ENCODE results near the gene MEIOC.
A peak's percentile ranks its signal among the peaks of the same experiment; 100 is the strongest.
"Not testable (repeated sequence)": the region's sequence is repeated elsewhere in the genome, so short reads cannot be mapped to it uniquely, and the experiment has no call there.

The MEIOC gene

GRCh38 chr17:44648963-44649362 lies 7.3 kb upstream of the MEIOC start:
- no peak for DNase-seq

GRCh38 chr17:44651228-44651627 lies 5.0 kb upstream of the MEIOC start:
- DNase-seq = no peak

DNA sequence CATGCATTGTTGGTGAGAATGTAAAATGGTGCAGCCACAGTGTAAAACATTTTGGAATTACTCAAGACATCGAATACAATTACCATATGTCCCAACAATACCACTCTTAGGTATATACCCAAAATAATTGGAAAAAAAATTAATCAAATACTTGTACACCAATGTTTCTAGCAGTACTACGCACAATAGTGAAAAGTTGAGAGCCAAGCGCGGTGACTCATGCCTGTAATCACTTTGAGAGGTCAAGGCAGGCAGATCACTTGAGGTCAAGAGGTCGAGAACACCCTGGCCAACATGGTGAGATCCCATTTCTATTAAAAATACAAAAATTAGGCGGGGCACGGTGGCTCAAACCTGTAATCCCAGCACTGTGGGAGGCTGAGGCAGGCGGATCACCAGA lies 3.5 kb upstream of the MEIOC start:
- DNase-seq = no peak

GRCh38 chr17:44653384-44653783 lies 2.9 kb upstream of the MEIOC start:
- DNase-seq = no peak

- no peak for DNase-seq
These were observed 2.3 kb upstream of the MEIOC start for GRCh38 chr17:44653954-44654353.

GRCh38 chr17:44661835-44662234 lies 5.6 kb downstream of the MEIOC start:
- DNase-seq = no peak

DNA sequence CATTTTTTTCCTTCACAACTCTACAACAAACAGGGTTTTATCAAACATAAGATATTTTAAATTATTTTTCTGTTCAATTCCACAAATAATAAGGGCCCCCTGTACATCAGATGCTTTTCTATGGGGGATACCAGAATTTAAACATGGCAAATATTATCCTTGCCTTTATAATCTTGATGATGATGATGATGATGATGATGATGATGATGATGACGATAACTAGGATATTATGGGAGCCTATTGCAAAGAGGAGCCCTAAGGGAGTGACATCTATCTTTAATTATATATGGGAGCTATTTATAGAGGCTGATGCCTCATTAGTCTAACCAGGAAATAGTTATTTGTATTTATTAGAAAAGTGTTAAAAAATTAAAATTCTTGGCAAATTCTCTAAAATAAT lies 6.8 kb downstream of the MEIOC start:
- DNase-seq = no peak

GRCh38 chr17:44664867-44665266 lies 8.6 kb downstream of the MEIOC start:
- DNase-seq = no peak

GRCh38 chr17:44666006-44666405 lies 9.7 kb downstream of the MEIOC start:
- no peak for DNase-seq

GRCh38 chr17:44672479-44673093 lies 16.3 kb downstream of the MEIOC start:
- no peak for DNase-seq

- DNase-seq = no peak
These were observed 17.6 kb downstream of the MEIOC start for GRCh38 chr17:44673893-44674292.

DNA sequence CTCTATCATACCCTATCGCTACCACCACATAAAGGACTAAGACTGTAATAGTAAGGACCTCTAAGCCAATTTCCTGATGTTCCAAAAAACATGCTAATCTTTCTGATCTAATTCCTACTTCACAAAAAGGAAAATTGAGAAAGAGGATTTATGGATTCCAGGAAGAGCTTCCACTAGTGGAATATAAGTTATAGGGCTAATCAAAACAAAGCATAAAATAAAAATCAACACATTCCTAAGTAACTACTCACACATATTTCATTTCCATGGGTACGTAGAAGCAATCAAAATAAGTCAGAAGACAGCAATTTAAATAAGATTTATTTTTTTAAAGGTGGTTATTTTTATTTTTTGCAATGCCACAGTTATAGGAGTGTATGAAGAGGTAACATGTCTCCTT lies 20.9 kb downstream of the MEIOC start:
- DNase-seq = no peak

DNA sequence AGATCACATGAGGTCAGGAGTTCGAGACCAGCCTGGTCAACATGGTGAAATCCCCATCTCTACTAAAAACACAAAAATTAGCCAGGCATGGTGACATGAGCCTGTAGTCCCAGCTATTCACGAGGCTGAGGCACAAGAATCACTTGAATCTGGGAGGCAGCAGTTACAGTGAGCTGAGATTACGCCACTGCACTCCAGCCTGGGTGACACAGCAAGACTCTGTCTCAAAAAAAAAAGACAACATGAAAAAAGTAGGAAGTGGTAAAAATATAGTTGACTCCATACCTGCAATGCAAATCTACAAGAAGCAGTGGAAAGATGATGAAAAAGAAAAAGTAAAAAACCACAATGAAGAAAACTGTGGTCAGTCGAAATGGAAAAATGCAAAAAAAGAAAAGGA lies 27.0 kb downstream of the MEIOC start:
- not testable (repeated sequence) for DNase-seq

DNA sequence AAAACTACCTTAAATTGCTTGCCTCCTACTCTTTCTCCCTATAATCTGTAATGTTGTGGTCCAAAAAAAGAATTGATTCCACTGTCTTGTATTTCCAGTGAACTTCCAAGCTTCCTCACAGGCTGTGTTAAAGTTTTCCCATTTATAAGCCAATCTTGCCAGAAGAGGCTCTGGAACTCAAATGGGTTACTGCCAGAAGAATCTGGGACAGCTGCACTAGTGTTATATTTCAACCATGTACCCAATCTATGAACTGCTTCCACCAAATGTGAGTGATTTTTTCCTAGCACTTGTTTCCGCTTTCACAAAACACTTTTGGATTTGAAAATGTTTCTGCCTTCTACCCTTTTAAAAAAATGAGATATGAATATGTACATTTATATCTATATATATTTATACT lies 31.5 kb downstream of the MEIOC start:
- DNase-seq = no peak

- DNase-seq = no peak
These were observed 31.9 kb downstream of the MEIOC start for GRCh38 chr17:44688200-44688599.

GRCh38 chr17:44688675-44689476 lies 32.6 kb downstream of the MEIOC start:
- DNase-seq = no peak

DNA sequence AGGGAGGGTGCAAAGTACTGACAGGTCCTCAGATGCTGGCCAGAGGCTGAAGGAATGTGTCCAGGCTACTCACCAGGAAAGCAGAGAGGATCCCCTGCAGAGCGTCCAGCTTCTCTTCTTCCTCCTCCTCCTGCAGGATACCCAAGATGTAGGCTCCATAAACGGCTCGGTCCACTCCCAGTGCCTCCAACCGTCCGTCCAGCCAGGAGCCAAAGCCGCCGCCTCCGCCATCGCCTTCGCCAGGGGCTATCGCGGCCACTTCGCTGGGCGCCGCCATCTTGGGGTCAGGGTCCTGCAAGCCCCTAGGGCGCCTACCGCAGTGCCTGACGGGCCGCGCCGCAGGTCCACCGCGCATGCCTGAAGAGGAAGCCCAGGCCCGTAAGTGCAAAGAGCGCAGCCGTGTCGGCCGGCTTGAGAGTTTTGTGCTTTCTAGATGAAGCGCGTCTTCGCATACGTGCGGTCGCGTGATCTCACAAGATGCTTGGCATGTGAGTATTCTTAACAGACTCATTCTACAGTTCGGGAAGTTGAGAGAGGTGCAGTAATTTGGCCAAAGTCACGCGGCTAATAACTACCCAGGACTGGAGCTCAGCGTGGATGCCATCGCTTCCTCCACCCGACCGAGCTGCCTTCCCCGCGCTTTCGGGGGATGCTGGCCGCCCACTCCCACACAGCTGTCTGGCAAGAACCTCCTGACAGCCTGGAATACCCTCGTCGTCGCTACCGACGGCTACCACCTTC lies 33.4 kb downstream of the MEIOC start, which contains the start of gene CCDC43:
TSS of gene CCDC43 (minus strand) at position 300 of the 741 bp plus-strand sequence. CDS start at position 277, 23 bp downstream.
- DNase-seq = peak; percentile 58

DNA sequence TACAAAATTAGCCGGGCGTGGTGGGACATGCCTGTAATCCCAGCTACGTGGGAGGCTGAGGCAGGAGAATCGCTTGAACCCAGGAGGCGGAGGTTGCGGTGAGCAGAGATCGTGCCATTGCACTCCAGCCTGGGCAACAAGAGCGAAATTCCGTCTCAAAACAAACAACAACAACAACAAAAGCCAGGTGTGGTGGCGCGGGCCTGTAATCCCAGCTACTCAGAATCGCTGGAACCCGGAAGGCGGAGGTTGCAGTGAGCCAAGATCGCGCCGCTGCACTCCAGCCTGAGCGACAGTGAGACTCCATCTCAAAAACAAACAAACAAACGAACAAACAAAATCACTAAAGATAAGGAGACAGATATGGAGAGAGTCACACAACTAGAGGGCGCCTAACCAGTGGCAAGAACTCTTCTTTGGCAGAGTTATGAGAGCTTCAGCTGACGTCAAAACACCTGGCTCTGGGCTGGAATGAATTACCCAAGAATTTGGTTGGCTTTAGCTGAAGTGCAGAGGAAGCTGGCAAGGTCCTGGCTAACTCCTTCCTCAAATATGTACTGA lies 34.6 kb downstream of the MEIOC start:
- DNase-seq = peak; percentile 20

- DNase-seq = no peak
These were observed 37.3 kb downstream of the MEIOC start for GRCh38 chr17:44693609-44694008.

DNA sequence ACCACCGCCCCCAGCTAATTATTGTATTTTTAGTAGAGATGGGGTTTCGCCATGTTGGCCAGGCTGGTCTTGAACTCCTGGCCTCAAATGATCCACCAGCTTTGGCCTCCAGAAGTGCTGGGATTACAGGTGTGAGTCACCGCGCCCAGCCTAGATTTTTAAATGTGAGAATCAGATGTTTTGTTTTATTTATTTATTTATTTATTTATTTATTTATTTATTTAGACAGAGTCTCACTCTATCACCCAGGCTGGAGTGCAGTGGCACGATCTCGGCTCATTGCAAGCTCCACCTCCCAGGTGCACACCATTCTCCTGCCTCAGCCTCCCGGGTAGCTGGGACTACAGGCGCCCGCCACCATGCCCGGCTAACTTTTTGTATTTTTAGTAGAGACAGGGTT lies 44.0 kb downstream of the MEIOC start:
- not testable (repeated sequence) for DNase-seq

DNA sequence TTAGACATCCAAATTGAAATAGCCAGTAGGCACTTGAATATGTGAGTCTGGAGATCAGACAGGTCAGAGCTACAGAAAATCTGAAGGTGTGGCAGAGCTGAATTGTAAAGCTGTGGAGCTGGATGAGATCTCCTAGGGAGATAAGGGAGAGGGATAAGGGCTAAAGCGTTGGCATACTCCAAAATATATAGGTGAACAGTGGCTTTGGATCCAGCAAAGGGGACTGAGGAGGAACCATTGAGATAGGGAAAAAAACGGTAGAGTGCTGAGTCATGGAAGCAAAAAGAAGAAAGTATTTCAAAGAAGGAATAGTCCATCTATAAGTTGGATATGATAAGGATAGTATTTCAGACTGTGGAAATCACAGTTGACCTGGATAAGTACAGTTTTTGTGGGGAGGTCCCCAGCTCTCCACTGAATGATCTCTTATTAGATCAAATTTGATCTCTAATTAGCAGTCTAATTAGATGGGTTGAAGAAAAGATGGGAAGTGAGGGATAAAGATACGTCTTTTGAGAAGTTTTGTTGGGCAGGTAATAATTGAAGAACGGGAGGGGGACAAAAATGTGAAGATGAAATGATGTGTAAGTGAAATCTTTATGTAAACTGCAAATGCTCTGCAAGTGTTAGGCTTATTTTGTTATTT lies 51.6 kb downstream of the MEIOC start:
- DNase-seq = no peak

DNA sequence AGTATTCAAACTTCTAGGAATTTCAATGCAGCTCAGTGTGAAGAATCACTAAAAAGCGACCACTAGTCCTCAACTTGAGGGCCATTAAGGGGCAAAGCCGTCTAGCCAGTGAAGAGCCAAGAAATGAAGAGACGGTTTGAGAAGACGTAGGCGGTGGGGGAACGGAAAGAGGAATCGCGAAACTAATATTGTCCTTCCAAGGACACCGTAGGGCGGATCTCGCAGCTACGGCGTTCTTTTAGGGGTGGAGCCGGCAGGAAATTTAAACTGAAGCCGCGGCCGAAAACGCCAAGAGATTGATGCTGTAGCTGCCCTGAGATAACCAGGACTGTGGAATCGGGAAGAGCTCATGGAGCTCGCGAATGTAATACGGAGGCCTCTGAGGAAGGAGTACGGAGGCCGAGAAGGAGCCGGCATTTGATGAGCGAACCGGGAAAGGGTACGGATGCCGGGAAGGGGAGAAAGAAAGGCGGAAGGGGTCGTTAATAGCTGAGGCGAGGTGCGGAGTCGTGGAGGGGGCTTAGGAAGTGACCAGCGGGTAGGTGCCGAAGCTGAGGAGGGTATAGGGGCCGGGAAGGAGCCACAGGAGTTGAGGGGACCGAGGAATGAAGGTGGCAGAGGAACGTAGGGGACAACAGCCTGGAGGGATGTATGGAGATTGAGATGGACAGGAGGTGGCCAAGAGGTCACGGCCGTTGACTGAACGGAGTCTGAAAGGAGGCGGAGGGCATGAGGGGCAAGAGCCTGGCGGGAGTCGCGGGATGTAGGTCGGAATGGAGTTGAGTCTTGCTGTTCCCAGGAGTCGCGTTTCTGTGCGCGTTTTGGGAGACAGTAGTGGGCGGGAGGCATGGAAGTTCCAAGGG lies 52.4 kb downstream of the MEIOC start, which contains the start of gene DBF4B:
TSS of gene DBF4B (plus strand) at position 265 of the 863 bp plus-strand sequence. CDS start at position 421, 156 bp downstream.
- peak; percentile 76 for DNase-seq
